Neural crest cell (in vitro differentiated cells): Measurements from ENCODE around the gene VIT. TPM values are rescaled to one million over a fixed set of nuclear protein-coding genes. Genes with fewer than 3 reads are reported as not detected.

Experiments used
- DNase-seq: peaks from one replicate; pipeline ENCODE4 v3.0.0; 2021; ENCODE audit warnings: low read depth, mixed read lengths, low spot score
- H3K27ac Mint-ChIP-seq: one replicate; pipeline ENCODE4 v1.8.0; 2021; ENCODE audit warnings: mild to moderate bottlenecking, mixed read lengths; ENCODE audit not compliant: unreplicated experiment
- H3K27me3 Mint-ChIP-seq: 2 replicates; pipeline ENCODE4 v1.8.0; 2021; ENCODE audit warnings: low read depth, mild to moderate bottlenecking, mixed read lengths
- H3K36me3 Mint-ChIP-seq: 2 replicates; pipeline ENCODE4 v1.8.0; 2021; ENCODE audit warnings: low read depth, mild to moderate bottlenecking, mixed read lengths
- H3K4me1 Mint-ChIP-seq: 2 replicates; pipeline ENCODE4 v1.8.0; 2021; ENCODE audit warnings: mixed read lengths
- H3K4me3 Mint-ChIP-seq: one replicate; pipeline ENCODE4 v1.8.0; 2021; ENCODE audit warnings: mild to moderate bottlenecking, mixed read lengths
- H3K9me3 Mint-ChIP-seq: 2 replicates; pipeline ENCODE4 v1.8.0; 2021; ENCODE audit warnings: mixed read lengths
- total RNA-seq: library from RNA; stranded (reverse); gene quantifications from 2 replicates; pipeline ENCODE4 v1.2.1, GENCODE V29; 2021
- TF ChIP-seq, protein P1 (sequence below): fragments of 200-600 bp; sonication (generic); conservative IDR thresholded peaks from 2 replicates; pipeline ENCODE4 v1.5.0; 2021; ENCODE audit warnings: antibody characterized with exemption, mild to moderate bottlenecking

VIT gene
- total RNA-seq, 1 donor from 2014 or later = not detected

DNA sequence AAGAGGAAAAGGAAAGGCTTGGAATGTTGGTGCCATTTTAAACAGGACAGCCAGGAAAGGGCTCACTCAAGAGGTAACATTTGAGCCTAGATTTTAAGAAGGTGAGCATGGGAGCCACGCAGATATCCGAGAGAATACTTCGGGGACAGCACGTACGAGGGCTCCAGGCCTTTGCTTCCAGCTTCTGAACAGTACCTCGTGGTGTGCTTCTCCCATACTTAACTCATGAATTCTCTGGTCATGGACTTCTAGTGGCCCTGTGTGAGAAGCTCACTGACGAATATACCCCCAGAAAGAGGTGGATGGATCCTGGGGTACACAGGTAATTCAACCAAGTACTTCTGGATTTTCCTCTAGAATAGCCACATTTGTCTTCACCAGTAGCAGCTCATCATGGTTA is 2.7 kb upstream of the VIT start:
- Mint-ChIP-seq H3K27ac (no peak overlapping the region), H3K36me3 (no peaks in the 10 kb centered on the region), H3K27me3 (no peaks in the 10 kb centered on the region), H3K4me1 (peaks cover 18% of the 10 kb centered on the region), H3K4me3 (no peak overlapping the region), H3K9me3 (no peaks in the 10 kb centered on the region)
- no peak for DNase-seq
- TF ChIP-seq, protein P1, sequence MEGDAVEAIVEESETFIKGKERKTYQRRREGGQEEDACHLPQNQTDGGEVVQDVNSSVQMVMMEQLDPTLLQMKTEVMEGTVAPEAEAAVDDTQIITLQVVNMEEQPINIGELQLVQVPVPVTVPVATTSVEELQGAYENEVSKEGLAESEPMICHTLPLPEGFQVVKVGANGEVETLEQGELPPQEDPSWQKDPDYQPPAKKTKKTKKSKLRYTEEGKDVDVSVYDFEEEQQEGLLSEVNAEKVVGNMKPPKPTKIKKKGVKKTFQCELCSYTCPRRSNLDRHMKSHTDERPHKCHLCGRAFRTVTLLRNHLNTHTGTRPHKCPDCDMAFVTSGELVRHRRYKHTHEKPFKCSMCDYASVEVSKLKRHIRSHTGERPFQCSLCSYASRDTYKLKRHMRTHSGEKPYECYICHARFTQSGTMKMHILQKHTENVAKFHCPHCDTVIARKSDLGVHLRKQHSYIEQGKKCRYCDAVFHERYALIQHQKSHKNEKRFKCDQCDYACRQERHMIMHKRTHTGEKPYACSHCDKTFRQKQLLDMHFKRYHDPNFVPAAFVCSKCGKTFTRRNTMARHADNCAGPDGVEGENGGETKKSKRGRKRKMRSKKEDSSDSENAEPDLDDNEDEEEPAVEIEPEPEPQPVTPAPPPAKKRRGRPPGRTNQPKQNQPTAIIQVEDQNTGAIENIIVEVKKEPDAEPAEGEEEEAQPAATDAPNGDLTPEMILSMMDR = no peak

DNA sequence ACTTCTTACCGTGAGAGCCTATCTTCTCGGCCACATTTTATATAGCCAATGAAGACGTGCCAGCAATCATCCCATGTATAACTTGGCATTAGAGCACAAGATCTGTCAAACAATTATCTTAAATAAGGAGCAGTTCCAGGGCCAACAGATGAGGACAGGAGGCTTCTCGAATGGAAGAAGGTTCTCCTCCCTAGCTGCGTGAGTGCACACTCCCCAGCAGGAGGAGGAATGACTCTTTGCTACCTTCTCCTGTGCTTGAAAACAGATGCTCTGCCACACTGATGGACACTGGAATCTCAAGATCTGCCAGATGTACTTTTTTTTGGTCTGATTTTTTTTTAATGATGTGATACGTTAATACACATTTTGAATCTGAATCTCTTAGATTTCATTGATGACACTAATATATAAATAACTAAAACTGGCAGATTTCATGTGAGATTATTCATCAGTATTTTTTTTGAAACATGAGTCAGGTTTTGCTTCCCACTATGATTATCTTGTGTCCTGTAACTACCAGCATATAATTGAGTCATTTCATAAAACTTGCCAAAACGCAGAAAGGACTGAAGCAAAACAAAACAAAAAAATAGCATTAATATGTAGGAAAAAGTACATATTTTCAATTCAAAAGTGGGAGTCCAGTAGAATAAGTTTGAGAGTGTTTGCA is 626 bp upstream of the VIT start:
- Mint-ChIP-seq H3K27ac (no peak overlapping the region), H3K4me3 (no peak overlapping the region), H3K36me3 (no peaks in the 10 kb centered on the region), H3K4me1 (peaks cover 18% of the 10 kb centered on the region), H3K9me3 (no peaks in the 10 kb centered on the region), H3K27me3 (no peaks in the 10 kb centered on the region)
- DNase-seq = no peak
- TF ChIP-seq, protein P1 = no peak

DNA sequence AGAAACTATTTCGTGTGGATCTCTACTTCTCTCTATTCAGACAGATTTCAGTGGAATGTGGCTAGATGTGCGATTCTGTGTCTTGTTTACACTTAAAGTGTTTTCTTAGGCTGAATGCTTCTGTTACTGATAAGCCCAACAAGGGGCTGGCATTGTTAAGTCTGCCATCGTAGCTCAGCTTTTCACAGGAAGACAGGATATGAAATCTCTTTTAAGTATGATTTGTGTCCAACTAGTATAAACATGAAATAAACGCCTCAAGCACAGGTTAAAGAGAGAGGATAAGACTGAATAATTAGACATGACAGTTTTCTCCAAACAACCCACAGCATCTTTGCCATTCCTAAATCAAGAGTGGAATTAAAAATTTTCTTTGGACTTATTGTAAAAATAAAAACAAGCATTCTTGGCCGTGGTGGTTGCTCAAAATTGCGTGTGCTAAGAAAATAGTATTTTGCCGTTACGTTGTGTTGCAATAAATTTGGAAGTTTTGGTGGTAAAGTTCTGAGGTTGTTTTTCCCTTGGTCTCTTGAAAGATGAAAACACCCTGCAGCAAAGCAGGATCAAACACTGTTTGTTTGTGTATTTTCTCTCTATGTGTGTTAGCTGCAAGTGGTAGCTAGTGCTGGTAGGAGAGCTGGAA is 1.0 kb downstream of the VIT start:
- Mint-ChIP-seq H3K36me3 (no peaks in the 10 kb centered on the region), H3K4me3 (no peak overlapping the region), H3K27me3 (no peaks in the 10 kb centered on the region), H3K27ac (no peak overlapping the region), H3K4me1 (peaks cover 18% of the 10 kb centered on the region), H3K9me3 (no peaks in the 10 kb centered on the region)
- DNase-seq = no peak
- TF ChIP-seq, protein P1 = no peak

DNA sequence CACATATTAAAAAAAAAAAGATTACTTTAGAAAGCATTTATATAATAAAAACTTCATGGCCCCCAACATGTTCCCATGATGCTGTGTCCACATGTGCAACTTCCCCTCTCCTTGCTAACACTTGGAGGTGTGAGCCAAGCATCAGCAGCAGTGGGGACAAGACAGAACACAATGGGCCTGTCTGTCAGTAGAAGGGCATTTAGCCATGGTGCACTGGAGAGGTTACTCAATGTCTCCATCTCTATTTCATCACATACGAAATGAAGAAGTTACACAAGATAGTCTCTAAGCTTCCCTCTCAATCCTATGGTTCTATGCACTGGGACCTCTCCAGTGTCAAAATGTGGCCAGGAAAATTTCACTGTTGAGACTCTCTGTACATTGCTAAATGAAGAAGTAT is 2.5 kb downstream of the VIT start:
- H3K36me3 Mint-ChIP-seq = no peaks in the 10 kb centered on the region
- TF ChIP-seq, protein P1 = no peak
- no peak overlapping the region for H3K27ac Mint-ChIP-seq
- DNase-seq = no peak
- H3K4me3 Mint-ChIP-seq = no peak overlapping the region
- H3K9me3 Mint-ChIP-seq = no peaks in the 10 kb centered on the region
- no peaks in the 10 kb centered on the region for H3K27me3 Mint-ChIP-seq
- peaks cover 18% of the 10 kb centered on the region for H3K4me1 Mint-ChIP-seq

DNA sequence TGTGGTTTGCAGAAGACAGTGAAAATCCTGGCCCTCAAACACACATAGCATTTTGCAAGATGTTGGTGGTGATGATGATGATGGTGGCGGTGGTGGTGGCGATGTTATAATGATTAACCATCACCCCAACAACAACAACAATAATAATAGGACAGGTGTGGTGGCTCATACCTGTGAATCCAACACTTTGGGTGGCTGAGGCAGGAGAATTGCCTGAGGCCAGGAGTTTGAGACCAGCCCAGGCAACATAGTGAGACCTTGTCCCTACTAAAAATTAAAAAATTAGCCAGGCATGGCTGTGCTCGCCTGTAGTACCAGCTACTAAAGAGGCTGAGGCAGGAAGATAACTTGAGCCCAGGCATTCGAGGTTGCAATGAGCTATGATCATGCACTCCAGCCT is 3.8 kb downstream of the VIT start:
- peaks cover 18% of the 10 kb centered on the region for H3K4me1 Mint-ChIP-seq
- H3K4me3 Mint-ChIP-seq = no peak overlapping the region
- no peak overlapping the region for H3K27ac Mint-ChIP-seq
- TF ChIP-seq, protein P1 = no peak
- H3K36me3 Mint-ChIP-seq = no peaks in the 10 kb centered on the region
- H3K9me3 Mint-ChIP-seq = no peaks in the 10 kb centered on the region
- DNase-seq = no peak
- H3K27me3 Mint-ChIP-seq = no peaks in the 10 kb centered on the region
